ENCODE measurements around the gene KCNJ18.
"Not testable (repeated sequence)": the region's sequence is repeated elsewhere in the genome, so short reads cannot be mapped to it uniquely, and the experiment has no call there.

Gene KCNJ18

GRCh38 chr17:21724216-21725006, 32.1 kb downstream of the KCNJ18 start:
- H3K4me1 ChIP-seq (ENCODE audit: control insufficient read depth, low read depth, low read length); H3K79me2 ChIP-seq (ENCODE audit: control insufficient read depth, insufficient read depth, low read length); H3K4ac ChIP-seq (ENCODE audit: low read depth, low read length); H4K8ac ChIP-seq (ENCODE audit: low read depth, low read length); H2BK5ac ChIP-seq (ENCODE audit: low read length); H3K23ac ChIP-seq (ENCODE audit: low read length); H3K79me1 ChIP-seq (ENCODE audit: low read length); H3K36me3 ChIP-seq (ENCODE audit: control insufficient read depth, insufficient read depth, low read length); H3K9ac ChIP-seq (ENCODE audit: low read length); H2AK5ac ChIP-seq (ENCODE audit: low read length); H2BK120ac ChIP-seq (ENCODE audit: low read depth, low read length); H3K18ac ChIP-seq (ENCODE audit: low read length); H3K56ac ChIP-seq (ENCODE audit: low read length); H3K27ac ChIP-seq (ENCODE audit: low read depth, low read length); H3K27me3 ChIP-seq (ENCODE audit: insufficient read depth, low read length, poor library complexity); H3K4me2 ChIP-seq (ENCODE audit: low read length); H2BK15ac ChIP-seq (replicated peaks; ENCODE audit: low read depth); H4K5ac ChIP-seq (ENCODE audit: low read length); DNase-seq; H3K4me3 ChIP-seq (ENCODE audit: low read length): not testable (repeated sequence)
- no CpG with 5 or more reads among the region's 6 CpGs for WGBS (ENCODE audit: extremely low coverage, insufficient coverage, low lambda C conversion rate)

- H4K5ac ChIP-seq (ENCODE audit: low read length); H3K27me3 ChIP-seq (ENCODE audit: insufficient read depth, low read length, poor library complexity); H3K56ac ChIP-seq (ENCODE audit: low read length); H3K9ac ChIP-seq (ENCODE audit: low read length); H3K4me3 ChIP-seq (ENCODE audit: low read length); H3K4me2 ChIP-seq (ENCODE audit: low read length); DNase-seq; H3K27ac ChIP-seq (ENCODE audit: low read depth, low read length); H3K4ac ChIP-seq (ENCODE audit: low read depth, low read length); H3K23ac ChIP-seq (ENCODE audit: low read length); H4K8ac ChIP-seq (ENCODE audit: low read depth, low read length); H2BK15ac ChIP-seq (replicated peaks; ENCODE audit: low read depth); H2AK5ac ChIP-seq (ENCODE audit: low read length); H3K18ac ChIP-seq (ENCODE audit: low read length); H3K79me2 ChIP-seq (ENCODE audit: control insufficient read depth, insufficient read depth, low read length); H2BK5ac ChIP-seq (ENCODE audit: low read length); H3K4me1 ChIP-seq (ENCODE audit: control insufficient read depth, low read depth, low read length); H3K79me1 ChIP-seq (ENCODE audit: low read length); H3K36me3 ChIP-seq (ENCODE audit: control insufficient read depth, insufficient read depth, low read length); H2BK120ac ChIP-seq (ENCODE audit: low read depth, low read length): not testable (repeated sequence)
- WGBS (ENCODE audit: extremely low coverage, insufficient coverage, low lambda C conversion rate), result no CpG with 5 or more reads among the region's 5 CpGs
These were observed 38.8 kb downstream of the KCNJ18 start for GRCh38 chr17:21731076-21731475.

GRCh38 chr17:21733931-21734330, 41.6 kb downstream of the KCNJ18 start:
- H3K4ac ChIP-seq (ENCODE audit: low read depth, low read length); H3K9ac ChIP-seq (ENCODE audit: low read length); H3K4me2 ChIP-seq (ENCODE audit: low read length); H4K5ac ChIP-seq (ENCODE audit: low read length); H3K79me1 ChIP-seq (ENCODE audit: low read length); H3K23ac ChIP-seq (ENCODE audit: low read length); H3K4me1 ChIP-seq (ENCODE audit: control insufficient read depth, low read depth, low read length); H2AK5ac ChIP-seq (ENCODE audit: low read length); H3K79me2 ChIP-seq (ENCODE audit: control insufficient read depth, insufficient read depth, low read length); H3K18ac ChIP-seq (ENCODE audit: low read length); H4K8ac ChIP-seq (ENCODE audit: low read depth, low read length); DNase-seq; H3K27ac ChIP-seq (ENCODE audit: low read depth, low read length); H2BK120ac ChIP-seq (ENCODE audit: low read depth, low read length); H3K36me3 ChIP-seq (ENCODE audit: control insufficient read depth, insufficient read depth, low read length); H3K27me3 ChIP-seq (ENCODE audit: insufficient read depth, low read length, poor library complexity); H3K4me3 ChIP-seq (ENCODE audit: low read length); H2BK15ac ChIP-seq (replicated peaks; ENCODE audit: low read depth); H3K56ac ChIP-seq (ENCODE audit: low read length); H2BK5ac ChIP-seq (ENCODE audit: low read length): not testable (repeated sequence)
- WGBS (ENCODE audit: extremely low coverage, insufficient coverage, low lambda C conversion rate), result no CpG with 5 or more reads among the region's 3 CpGs

GRCh38 chr17:21735814-21736213, 43.5 kb downstream of the KCNJ18 start:
- WGBS (ENCODE audit: extremely low coverage, insufficient coverage, low lambda C conversion rate), result no CpG with 5 or more reads among the region's 4 CpGs

GRCh38 chr17:21737015-21737580, 44.8 kb downstream of the KCNJ18 start:
- not testable (repeated sequence) for H3K18ac ChIP-seq (ENCODE audit: low read length); H3K23ac ChIP-seq (ENCODE audit: low read length); DNase-seq; H3K79me2 ChIP-seq (ENCODE audit: control insufficient read depth, insufficient read depth, low read length); H3K4me2 ChIP-seq (ENCODE audit: low read length); H4K8ac ChIP-seq (ENCODE audit: low read depth, low read length); H2BK5ac ChIP-seq (ENCODE audit: low read length); H3K4ac ChIP-seq (ENCODE audit: low read depth, low read length); H2BK15ac ChIP-seq (replicated peaks; ENCODE audit: low read depth); H4K5ac ChIP-seq (ENCODE audit: low read length); H3K56ac ChIP-seq (ENCODE audit: low read length); H3K36me3 ChIP-seq (ENCODE audit: control insufficient read depth, insufficient read depth, low read length); H2AK5ac ChIP-seq (ENCODE audit: low read length); H3K4me3 ChIP-seq (ENCODE audit: low read length); H3K27me3 ChIP-seq (ENCODE audit: insufficient read depth, low read length, poor library complexity); H3K9ac ChIP-seq (ENCODE audit: low read length); H3K27ac ChIP-seq (ENCODE audit: low read depth, low read length); H3K4me1 ChIP-seq (ENCODE audit: control insufficient read depth, low read depth, low read length); H2BK120ac ChIP-seq (ENCODE audit: low read depth, low read length); H3K79me1 ChIP-seq (ENCODE audit: low read length)
- no CpG with 5 or more reads among the region's 23 CpGs for WGBS (ENCODE audit: extremely low coverage, insufficient coverage, low lambda C conversion rate)

More at GRCh38 chr17:21735814-21736213, 43.5 kb downstream of the KCNJ18 start:
- not testable (repeated sequence) for H3K56ac ChIP-seq (ENCODE audit: low read length); H2BK5ac ChIP-seq (ENCODE audit: low read length); H3K4me3 ChIP-seq (ENCODE audit: low read length); H3K27me3 ChIP-seq (ENCODE audit: insufficient read depth, low read length, poor library complexity); H3K79me1 ChIP-seq (ENCODE audit: low read length); H3K4me1 ChIP-seq (ENCODE audit: control insufficient read depth, low read depth, low read length); H3K23ac ChIP-seq (ENCODE audit: low read length); H4K5ac ChIP-seq (ENCODE audit: low read length); H3K4ac ChIP-seq (ENCODE audit: low read depth, low read length); H2BK15ac ChIP-seq (replicated peaks; ENCODE audit: low read depth); H4K8ac ChIP-seq (ENCODE audit: low read depth, low read length); H3K9ac ChIP-seq (ENCODE audit: low read length); H3K4me2 ChIP-seq (ENCODE audit: low read length); DNase-seq; H3K36me3 ChIP-seq (ENCODE audit: control insufficient read depth, insufficient read depth, low read length); H3K27ac ChIP-seq (ENCODE audit: low read depth, low read length); H2BK120ac ChIP-seq (ENCODE audit: low read depth, low read length); H3K79me2 ChIP-seq (ENCODE audit: control insufficient read depth, insufficient read depth, low read length); H3K18ac ChIP-seq (ENCODE audit: low read length); H2AK5ac ChIP-seq (ENCODE audit: low read length)

Measured in mesendoderm (in vitro differentiated cells).